ENCODE results near the gene CNTNAP2.
"Not testable (repeated sequence)": the region's sequence is repeated elsewhere in the genome, so short reads cannot be mapped to it uniquely, and the experiment has no call there.

DNA sequence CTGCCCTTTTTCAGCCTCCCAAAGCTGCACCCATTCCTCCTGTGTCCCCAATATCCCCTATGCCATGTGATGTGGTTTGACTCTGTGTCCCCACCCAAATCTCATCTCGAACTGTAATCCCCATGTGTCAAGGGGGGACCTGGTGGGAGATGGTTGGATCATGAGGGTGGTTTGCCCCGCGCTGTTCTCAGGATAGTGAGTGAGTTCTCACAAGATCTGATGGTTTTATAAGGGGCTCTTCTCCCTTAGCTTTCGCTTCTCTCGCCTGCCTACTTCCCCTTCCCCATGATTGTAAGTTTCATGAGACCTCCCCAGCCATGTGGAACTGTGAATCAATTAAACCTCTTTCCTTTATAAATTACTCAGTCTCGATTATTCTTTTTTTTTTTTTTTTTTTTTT lies 2185.8 kb downstream of the CNTNAP2 start:
- TF ChIP-seq, protein P1, sequence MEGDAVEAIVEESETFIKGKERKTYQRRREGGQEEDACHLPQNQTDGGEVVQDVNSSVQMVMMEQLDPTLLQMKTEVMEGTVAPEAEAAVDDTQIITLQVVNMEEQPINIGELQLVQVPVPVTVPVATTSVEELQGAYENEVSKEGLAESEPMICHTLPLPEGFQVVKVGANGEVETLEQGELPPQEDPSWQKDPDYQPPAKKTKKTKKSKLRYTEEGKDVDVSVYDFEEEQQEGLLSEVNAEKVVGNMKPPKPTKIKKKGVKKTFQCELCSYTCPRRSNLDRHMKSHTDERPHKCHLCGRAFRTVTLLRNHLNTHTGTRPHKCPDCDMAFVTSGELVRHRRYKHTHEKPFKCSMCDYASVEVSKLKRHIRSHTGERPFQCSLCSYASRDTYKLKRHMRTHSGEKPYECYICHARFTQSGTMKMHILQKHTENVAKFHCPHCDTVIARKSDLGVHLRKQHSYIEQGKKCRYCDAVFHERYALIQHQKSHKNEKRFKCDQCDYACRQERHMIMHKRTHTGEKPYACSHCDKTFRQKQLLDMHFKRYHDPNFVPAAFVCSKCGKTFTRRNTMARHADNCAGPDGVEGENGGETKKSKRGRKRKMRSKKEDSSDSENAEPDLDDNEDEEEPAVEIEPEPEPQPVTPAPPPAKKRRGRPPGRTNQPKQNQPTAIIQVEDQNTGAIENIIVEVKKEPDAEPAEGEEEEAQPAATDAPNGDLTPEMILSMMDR (tag by site-specific recombination; IDR thresholded peaks at IDR 0.05): not testable (repeated sequence)
- TF ChIP-seq TCF7L2 (IDR thresholded peaks at IDR 0.05; ENCODE audit: borderline replicate concordance, low read depth, low read length); ZNF658 (tag by site-specific recombination; IDR thresholded peaks at IDR 0.05); ZNF155 (tag by site-specific recombination; IDR thresholded peaks at IDR 0.05); ZNF785 (tag by site-specific recombination; IDR thresholded peaks at IDR 0.05); WT1 (tag by site-specific recombination; IDR thresholded peaks at IDR 0.05); IKZF3 (tag by site-specific recombination; IDR thresholded peaks at IDR 0.05); ZBTB17 (tag by site-specific recombination; IDR thresholded peaks at IDR 0.05); ZNF555 (tag by site-specific recombination; conservative IDR thresholded peaks at IDR 0.05); ZNF169 (tag by site-specific recombination; IDR thresholded peaks at IDR 0.05): not testable (repeated sequence)
- TF ChIP-seq, protein P2, sequence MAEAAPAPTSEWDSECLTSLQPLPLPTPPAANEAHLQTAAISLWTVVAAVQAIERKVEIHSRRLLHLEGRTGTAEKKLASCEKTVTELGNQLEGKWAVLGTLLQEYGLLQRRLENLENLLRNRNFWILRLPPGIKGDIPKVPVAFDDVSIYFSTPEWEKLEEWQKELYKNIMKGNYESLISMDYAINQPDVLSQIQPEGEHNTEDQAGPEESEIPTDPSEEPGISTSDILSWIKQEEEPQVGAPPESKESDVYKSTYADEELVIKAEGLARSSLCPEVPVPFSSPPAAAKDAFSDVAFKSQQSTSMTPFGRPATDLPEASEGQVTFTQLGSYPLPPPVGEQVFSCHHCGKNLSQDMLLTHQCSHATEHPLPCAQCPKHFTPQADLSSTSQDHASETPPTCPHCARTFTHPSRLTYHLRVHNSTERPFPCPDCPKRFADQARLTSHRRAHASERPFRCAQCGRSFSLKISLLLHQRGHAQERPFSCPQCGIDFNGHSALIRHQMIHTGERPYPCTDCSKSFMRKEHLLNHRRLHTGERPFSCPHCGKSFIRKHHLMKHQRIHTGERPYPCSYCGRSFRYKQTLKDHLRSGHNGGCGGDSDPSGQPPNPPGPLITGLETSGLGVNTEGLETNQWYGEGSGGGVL (tag by site-specific recombination; IDR thresholded peaks at IDR 0.05): not testable (repeated sequence)
- TF ChIP-seq, protein P3, sequence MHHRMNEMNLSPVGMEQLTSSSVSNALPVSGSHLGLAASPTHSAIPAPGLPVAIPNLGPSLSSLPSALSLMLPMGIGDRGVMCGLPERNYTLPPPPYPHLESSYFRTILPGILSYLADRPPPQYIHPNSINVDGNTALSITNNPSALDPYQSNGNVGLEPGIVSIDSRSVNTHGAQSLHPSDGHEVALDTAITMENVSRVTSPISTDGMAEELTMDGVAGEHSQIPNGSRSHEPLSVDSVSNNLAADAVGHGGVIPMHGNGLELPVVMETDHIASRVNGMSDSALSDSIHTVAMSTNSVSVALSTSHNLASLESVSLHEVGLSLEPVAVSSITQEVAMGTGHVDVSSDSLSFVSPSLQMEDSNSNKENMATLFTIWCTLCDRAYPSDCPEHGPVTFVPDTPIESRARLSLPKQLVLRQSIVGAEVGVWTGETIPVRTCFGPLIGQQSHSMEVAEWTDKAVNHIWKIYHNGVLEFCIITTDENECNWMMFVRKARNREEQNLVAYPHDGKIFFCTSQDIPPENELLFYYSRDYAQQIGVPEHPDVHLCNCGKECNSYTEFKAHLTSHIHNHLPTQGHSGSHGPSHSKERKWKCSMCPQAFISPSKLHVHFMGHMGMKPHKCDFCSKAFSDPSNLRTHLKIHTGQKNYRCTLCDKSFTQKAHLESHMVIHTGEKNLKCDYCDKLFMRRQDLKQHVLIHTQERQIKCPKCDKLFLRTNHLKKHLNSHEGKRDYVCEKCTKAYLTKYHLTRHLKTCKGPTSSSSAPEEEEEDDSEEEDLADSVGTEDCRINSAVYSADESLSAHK (tag by site-specific recombination; IDR thresholded peaks at IDR 0.05): not testable (repeated sequence)
